HTR-8/SVneo (cell line): ENCODE data around the gene B4GALT3.

Source experiments
- DNase-seq: peaks from one replicate; pipeline ENCODE4 v3.0.0; 2011; ENCODE audit warnings: low spot score, mixed read lengths; ENCODE audit not compliant: insufficient read length
- FAIRE-seq: peaks from 2 replicates; lab custom pipeline; 2011; peaks lifted over from hg19 to GRCh38; lab: Jason Lieb, UNC

B4GALT3 gene

GRCh38 chr1:161165742-161166668, 11.3 kb downstream of the B4GALT3 start, which contains the start of gene PPOX:
PPOX (plus strand) TSS chr1:161166426; CDS start chr1:161166848, 422 bp downstream.
- DNase-seq (peak; percentile 87), FAIRE-seq (no peak)

- no peak for FAIRE-seq
- DNase-seq = no peak
Observed at GRCh38 chr1:161164901-161165610, 12.3 kb downstream of the B4GALT3 start.

DNA sequence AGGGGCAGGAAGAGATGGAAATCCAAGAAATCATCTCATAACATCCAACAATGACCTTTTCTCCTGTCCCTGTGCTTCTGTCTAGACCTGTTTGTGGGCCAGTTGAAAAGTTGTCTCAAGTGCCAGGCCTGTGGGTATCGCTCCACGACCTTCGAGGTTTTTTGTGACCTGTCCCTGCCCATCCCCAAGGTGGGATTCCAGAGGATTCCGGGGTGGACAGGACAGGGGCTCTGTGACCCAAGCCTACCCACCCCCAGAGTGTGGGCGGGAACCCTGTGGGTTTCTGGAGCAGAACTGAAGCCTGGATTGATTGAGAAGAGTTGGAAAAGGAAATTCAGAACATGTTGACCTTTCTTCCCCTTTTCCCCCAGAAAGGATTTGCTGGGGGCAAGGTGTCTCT, 13.5 kb downstream of the B4GALT3 start:
- DNase-seq (no peak), FAIRE-seq (no peak)

- FAIRE-seq (no peak), DNase-seq (no peak)
Observed at GRCh38 chr1:161162806-161163205, 14.5 kb downstream of the B4GALT3 start.

DNA sequence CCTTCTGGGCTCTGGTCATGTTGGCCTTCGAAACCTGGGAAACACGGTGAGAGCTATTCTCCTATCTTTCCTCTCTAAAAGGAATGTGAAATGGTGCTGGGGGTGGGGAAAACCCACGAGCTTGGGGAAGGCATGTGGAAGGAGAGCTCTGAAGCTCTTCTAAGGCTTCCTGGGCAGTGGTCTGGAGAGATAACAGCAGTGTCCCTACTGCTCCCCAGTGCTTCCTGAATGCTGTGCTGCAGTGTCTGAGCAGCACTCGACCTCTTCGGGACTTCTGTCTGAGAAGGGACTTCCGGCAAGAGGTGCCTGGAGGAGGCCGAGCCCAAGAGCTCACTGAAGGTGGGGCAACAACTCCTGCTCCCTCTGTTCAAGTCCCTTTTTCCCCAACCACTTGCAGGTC, 15.3 kb downstream of the B4GALT3 start:
- FAIRE-seq = no peak
- no peak for DNase-seq

GRCh38 chr1:161161652-161162051, 15.7 kb downstream of the B4GALT3 start:
- FAIRE-seq (no peak), DNase-seq (no peak)

GRCh38 chr1:161160671-161161145, 16.6 kb downstream of the B4GALT3 start:
- DNase-seq (no peak), FAIRE-seq (no peak)

GRCh38 chr1:161159913-161160243, 17.4 kb downstream of the B4GALT3 start:
- no peak for FAIRE-seq

DNA sequence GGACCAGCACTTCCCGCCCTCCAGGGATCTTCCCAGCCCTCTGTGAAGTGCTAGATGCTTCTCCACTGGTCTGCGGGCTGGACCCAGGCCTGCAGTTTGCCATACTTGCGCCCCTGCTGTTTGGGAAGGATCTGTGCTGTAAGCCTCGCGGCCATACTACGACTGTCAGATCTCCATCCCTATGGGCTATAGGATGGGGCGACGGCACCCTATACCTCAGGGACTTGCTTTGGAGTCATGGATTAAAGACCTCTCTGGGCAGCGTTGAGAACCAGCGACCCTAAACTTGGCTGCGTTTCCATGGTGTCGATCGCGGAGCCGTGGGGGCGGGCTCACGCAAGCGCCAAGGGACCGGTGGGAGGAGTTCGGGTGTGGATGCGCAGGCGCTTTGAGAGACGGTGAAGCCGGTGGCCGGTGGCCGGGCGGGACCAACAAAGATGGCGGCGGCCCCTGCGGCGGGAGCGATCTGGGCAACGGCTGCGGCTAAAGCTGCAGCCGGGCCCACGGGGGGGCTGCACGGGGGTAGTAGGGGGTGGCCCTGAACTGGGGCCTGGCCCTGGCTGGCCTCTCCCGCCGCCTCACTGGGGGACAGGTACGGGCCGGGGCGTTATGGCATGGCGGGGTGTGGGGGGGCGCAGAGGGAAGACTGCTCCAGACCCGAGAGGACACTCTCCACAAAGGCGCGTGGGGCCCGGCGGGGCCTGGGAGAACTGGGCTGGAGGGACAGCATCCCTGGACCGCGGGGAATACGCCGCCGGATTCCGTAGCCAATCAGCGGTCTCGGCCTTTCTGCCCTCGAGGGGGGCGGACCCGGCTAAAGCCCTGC, 18.0 kb downstream of the B4GALT3 start, which contains the start of gene USP21:
USP21 (plus strand) TSS at position 414 of the 826 bp plus-strand sequence. CDS start 1,141 bp downstream, outside the sequence.
- DNase-seq = peak; percentile 88
- no peak for FAIRE-seq

More at GRCh38 chr1:161159913-161160243, 17.4 kb downstream of the B4GALT3 start:
- no peak for DNase-seq

DNA sequence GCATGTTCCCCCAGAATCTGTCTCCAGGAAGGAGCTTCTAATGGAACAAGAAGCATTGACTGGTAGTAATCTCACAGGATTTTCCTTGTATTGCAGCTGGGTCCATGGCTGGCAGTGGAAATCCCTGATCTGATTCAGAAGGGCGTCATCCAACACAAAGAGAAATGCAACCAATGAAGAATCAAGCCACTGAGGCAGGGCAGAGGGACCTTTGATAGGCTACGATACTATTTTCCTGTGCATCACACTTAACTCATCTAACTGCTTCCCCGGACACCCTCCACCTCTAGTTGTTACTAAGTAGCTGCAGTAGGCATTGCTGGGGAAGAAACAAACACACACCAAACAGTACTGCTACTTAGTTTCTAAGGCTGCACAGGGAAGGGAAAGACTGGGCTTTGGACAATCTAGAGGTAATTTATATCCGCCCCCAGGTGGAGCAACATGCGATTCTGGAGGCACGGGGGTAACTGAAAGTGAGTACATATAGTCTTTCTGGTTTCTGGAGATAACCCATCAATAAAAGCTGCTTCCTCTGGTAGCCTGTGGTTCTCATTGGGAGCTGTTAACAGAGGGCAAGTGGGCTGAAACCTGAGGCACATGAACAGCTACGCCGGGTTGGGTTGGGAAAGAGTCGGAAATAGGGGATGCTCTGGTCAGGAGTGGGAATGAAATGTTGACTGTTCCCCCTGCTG, 18.8 kb downstream of the B4GALT3 start:
- FAIRE-seq (no peak), DNase-seq (no peak)

DNA sequence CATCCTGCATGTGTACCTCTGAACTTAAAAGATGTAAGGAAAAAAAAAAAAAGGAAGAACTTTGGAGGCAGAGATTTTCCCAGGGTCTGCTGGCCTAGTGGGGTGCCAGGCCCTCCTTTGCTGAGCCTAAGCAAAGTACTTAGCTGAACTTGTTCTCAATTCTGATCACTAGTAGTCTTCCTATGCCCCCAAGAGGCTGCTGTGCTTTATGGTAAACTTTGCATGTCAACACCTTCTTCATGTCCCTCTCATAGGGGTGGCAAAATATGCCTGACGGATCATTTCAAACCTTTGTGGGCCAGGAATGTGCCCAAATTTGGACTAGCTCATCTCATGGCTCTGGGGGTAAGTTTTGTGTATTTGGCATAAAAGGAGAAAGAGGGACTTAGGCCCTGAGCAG, 19.4 kb downstream of the B4GALT3 start:
- DNase-seq (no peak), FAIRE-seq (no peak)

GRCh38 chr1:161153682-161154337, 23.5 kb downstream of the B4GALT3 start, which contains the start of gene UFC1:
UFC1 (plus strand) TSS chr1:161153978; CDS start chr1:161153998, 20 bp downstream.
- DNase-seq = peak; percentile 74
- FAIRE-seq = no peak

DNA sequence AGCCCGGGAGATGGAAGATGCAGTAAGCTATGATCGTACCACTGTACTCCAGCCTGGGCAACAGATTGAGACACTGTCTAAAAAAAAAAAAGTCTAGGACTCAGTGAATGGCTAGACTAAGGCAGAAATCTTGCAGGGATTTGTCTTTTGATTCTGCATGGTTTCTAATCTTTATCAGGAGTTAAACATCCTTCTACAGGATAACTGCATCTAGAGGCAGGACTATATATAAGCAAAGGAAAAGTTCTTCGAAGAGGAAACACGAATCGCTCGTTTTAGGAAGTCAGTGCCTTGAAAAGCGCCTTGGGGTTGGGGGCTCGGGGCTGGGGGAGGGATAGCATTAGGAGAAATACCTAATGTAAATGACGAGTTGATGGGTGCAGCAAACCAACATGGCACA, 24.1 kb downstream of the B4GALT3 start:
- FAIRE-seq (no peak), DNase-seq (no peak)

- DNase-seq (no peak), FAIRE-seq (no peak)
Observed at GRCh38 chr1:161145832-161146231, 31.5 kb downstream of the B4GALT3 start.

DNA sequence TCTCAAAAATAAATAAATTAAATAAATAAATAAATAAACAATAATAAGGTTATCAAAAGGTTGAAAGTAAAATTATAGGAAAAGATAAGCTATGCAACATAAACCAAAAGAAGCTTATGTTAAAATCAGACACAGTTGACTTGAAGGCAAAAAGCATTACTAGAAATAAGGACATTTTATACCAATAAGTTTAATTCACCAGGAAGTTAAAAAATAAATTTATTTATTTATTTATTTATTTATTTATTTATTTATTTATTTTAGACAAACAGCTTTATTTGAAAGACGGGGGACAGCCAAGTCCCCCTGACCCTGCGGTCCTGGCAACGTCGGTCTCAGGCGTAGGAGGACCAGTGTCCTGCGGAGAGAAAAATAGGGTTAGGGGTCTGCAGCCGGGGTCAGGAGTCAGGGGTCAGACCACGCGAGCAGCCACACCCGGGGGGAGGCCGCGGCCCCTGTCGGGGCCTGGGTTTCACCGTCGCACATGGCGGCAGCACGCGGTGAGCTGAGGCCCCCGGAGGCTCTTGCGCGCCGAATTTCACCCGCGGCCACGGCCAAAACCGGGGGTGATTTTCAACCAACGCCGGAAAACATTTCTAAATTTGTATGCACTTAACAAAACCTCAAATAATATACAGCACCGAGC, 36.4 kb downstream of the B4GALT3 start:
- no peak for FAIRE-seq

DNA sequence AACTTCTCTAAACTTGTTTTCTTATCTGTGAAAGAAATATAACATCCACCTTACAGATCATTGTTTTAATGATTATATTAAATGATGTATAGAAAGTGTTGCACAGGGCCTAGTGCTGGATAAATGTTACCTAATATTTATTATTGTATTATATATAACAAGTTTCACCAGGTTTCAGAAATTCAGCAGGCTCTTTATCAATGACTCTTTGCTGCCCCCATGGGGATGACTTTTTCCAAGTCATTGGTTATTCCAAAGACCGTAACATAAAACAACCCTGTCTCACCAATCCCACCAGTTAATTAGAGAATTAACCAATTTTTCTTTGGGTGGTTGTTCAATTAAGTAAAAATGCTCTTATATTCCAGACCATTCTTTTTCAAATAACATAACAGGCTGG, 37.5 kb downstream of the B4GALT3 start:
- no peak for FAIRE-seq
- DNase-seq = no peak

More for the DNA sequence above, 36.4 kb downstream of the B4GALT3 start:
- DNase-seq = no peak

DNA sequence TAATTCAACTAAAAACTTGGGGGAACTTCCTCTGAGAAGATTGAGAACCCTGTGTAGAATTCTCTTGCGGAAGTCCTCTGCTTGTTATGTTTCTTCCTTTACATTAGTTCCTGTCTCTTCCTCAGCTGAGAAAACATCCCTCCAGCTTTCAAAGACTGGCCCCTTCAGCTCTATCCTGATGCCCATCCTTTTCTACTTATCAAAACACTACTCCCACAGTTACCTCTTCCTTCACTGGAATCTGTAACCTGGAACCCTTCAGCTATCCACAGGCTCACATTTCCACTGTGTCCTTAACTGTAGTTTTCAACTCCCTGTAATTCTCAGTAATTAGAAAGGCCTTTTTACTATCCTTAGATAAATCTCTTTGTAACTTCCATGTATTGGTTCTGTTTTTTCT, 38.9 kb downstream of the B4GALT3 start:
- no peak for FAIRE-seq
- DNase-seq = no peak

GRCh38 chr1:161137881-161138280, 39.4 kb downstream of the B4GALT3 start:
- FAIRE-seq (no peak), DNase-seq (no peak)
